Measurements from ENCODE around the gene RBMS1. TPM values are rescaled to one million over a fixed set of nuclear protein-coding genes. Genes with fewer than 3 reads are reported as not detected.
"Not testable (repeated sequence)": the region's sequence is repeated elsewhere in the genome, so short reads cannot be mapped to it uniquely, and the experiment has no call there.

RBMS1 gene
- polyA plus RNA-seq, 3 donors: 129 to 146 (median 130) TPM

- no peak for DNase-seq (ENCODE audit: low read depth in 3 of 3, low spot score in 2 of 3)
Observed at GRCh38 chr2:160505256-160505655, 11.6 kb upstream of the RBMS1 start.

DNA sequence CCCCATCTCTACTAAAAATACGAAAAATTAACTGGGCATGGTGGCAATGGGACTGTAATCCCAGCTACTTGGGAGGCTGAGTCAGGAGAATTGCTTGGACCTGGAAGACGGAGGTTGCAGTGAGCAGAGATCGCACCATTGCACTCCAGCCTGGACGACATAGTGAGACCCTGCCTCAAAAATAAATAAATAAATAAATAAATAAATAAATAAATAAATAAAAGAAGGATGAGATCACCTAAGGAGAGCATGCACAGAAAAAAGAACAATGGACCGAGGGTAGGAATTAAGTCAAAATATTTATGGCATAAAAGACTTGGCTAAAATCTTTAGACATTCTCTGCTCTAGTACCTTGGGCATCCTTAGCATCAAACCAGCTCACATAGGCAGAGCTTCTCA is 8.9 kb upstream of the RBMS1 start:
- DNase-seq (ENCODE audit: low read depth in 3 of 3, low spot score in 2 of 3): no peak

- no peak for DNase-seq (ENCODE audit: low read depth in 3 of 3, low spot score in 2 of 3)
Observed at GRCh38 chr2:160501370-160501769, 7.8 kb upstream of the RBMS1 start.

- no peak for DNase-seq (ENCODE audit: low read depth in 3 of 3, low spot score in 2 of 3)
Observed at GRCh38 chr2:160499865-160500264, 6.3 kb upstream of the RBMS1 start.

DNA sequence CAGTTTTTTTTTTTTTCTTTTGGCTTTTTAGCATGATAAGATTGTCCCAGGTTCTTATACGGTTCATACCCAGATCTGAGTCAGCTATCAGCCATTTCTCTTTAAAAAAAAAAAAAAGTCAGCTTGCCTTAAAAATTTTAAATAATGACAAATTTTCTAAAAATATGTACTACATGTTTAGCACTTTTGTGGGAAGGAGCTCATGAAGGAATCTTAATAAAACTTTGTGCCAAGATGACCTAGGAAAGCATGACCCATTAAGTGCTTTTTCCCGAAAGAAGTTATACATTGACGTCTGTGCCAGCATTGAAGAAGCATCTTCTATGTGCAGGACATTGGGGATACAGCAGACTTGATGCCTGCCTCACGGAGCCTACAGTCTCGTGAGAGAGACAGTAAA is 4.5 kb upstream of the RBMS1 start:
- DNase-seq (ENCODE audit: low read depth in 3 of 3, low spot score in 2 of 3): no peak

DNA sequence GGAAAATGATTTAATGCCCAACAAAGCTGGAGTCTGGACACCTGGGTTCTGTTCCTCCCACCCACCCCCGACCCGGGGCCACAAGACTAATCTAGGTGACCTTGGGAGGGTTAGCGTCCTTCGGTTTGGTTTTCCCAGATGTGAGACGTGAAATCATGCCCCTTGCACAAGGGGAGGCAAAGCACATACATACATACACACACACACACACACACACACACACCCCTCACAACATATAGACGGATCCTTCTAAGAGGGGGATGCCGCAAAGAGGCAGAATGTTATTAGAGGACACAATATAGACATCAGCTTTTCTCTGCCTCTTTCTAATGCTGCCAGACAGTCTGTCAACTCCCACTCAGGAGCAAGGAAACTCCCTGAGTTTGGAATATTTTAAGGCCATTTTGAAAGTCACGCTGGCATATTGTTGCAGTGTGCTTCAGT is 616 bp upstream of the RBMS1 start:
- peak in 1 of 3 donors; percentile 34 for DNase-seq (ENCODE audit: low read depth in 3 of 3, low spot score in 2 of 3)

DNA sequence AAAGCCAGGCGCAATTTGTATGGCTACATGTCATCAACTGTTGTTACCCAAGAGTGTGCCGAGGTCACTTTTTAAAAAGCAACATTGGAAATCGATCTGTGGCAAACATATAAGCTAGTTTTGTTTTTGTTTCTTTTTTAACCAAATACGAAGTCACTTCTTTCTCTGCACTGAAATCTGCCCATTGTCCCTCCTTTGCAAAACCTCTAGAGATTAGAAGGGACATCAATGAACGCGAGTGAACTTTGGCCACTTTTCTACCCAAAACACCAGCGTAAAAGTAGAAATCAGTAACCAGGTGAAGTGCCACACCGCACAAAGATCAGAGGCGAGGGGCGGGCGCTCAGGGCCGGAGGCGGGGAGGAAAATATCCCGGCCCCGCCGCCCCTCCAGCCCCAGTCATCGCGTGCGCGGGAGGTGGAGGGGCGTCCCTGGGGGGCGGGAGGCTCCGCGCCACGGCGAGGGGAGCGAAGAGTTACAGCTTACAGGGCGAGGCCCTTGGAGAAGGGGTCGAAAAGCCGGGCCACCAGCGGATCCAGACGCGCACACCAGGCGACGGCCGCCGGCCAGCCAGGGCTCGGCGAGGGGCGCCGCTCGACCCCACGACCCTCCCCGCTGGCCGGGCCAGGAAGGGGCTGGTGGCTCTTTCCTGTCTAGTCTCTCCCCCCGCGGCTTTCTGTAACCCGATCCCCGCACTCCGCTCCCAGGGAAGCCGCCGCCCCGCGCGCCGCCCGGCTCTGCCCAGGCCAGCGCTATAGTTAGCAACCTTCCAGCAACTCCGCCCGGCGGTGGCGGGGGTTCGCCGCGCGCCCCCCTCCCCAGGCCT is 993 bp downstream of the RBMS1 start:
- peak in 2 of 3 donors; percentile 70 to 73 for DNase-seq (ENCODE audit: low read depth in 3 of 3, low spot score in 2 of 3)

DNA sequence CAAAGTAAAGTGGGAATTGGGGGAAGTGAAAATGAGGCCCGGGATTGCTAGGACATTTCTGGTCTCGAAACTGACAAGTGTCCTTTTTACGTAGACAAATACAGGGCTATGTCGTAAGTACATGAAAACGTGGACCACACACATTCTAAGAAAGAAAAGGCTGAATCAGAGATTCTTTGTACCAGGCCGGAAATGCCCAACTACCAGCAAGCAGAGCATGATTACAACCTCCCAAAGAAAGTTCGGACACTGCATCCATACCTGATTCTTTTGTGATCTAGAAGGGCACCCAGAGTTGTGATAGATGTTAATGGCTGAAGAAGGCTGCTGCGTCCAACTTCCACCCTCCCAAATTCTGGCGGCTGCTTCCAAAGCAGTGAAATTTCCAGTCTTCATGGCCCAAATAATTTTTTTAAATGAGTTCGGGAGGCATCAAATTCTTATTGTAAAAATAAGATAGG is 1.7 kb downstream of the RBMS1 start:
- DNase-seq (ENCODE audit: low read depth in 3 of 3, low spot score in 2 of 3): peak in 1 of 3 donors; percentile 21

DNA sequence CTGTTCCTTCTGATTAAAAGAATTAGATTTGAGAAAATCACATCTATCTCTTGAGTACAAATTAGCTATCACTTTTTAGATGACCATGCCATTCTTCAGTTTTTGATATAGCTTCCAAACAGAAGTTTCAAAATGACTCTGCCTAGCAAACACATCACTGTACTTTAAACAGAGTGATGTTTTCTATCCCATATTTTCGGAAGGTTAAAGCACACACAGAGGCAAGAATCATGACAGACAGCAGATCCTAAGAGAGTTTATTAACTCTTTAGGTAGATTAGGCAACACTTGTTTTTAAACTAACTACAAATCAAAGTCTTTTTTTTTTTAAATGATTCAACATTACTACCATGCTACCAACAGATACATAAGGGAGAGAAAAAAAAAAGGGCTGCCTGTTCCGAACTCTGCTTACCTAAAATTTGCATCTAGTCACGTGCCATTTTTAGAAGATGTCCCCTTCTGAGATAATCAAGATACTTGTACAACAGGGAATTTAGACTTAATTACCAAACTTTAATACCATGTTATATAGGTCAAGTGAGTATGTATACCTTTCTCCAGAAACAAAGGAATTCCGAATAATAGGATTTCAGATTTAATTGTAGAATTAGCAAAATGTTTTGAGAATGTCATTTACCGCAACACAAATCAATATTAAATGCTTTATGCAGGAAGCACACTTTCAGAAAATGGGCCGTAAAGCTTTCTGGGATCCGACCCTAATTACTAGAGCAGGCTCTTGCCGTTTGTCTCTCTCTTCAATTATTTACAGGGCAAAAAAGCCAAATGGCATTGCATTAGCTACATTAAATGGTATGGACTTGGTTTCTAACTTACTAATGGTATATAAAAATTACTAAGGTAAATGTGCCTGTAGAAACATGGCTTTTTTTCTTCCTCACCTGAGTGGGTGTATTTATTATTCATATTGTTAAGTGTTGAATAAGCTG is 2.6 kb downstream of the RBMS1 start:
- DNase-seq (ENCODE audit: low read depth in 3 of 3, low spot score in 2 of 3): no peak

DNA sequence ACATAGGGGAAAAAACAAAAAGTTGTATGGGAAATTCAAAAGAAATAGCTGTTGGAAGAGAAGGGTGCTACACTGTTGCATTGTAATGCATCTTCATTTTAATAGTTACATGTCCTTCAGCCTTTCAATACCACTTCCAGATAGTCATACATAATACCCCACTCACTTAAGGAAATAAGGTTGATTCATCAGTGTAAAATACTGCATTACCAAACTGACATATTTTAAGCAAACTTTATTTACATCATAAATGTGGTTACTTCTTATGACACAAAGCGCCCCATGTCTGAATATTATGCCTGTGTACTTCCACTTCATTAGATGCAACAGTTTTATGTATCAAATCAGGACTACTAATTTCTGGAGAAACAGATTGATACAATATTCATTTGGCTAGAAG is 4.5 kb downstream of the RBMS1 start:
- no peak for DNase-seq (ENCODE audit: low read depth in 3 of 3, low spot score in 2 of 3)

DNA sequence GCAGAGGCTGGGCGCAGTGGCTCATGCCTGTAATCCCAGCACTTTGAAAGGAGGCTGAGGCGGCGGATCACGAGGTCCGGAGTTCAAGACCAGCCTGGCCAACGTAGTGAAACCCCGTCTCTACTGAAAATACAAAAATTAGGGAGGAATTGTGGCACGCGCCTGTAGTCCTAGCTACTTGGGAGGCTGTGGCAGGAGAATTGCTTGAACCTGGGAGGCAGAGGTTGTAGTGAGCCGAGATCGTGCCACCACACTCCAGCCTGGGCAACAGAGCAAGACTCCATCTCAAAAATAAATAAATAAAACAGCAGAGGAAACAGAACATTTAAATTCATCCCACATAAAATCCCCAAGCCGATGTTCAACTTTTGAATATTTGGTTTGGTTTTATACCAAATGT is 5.3 kb downstream of the RBMS1 start:
- DNase-seq (ENCODE audit: low read depth in 3 of 3, low spot score in 2 of 3): not testable (repeated sequence)

GRCh38 chr2:160486341-160486740 is 7.3 kb downstream of the RBMS1 start:
- no peak for DNase-seq (ENCODE audit: low read depth in 3 of 3, low spot score in 2 of 3)

DNA sequence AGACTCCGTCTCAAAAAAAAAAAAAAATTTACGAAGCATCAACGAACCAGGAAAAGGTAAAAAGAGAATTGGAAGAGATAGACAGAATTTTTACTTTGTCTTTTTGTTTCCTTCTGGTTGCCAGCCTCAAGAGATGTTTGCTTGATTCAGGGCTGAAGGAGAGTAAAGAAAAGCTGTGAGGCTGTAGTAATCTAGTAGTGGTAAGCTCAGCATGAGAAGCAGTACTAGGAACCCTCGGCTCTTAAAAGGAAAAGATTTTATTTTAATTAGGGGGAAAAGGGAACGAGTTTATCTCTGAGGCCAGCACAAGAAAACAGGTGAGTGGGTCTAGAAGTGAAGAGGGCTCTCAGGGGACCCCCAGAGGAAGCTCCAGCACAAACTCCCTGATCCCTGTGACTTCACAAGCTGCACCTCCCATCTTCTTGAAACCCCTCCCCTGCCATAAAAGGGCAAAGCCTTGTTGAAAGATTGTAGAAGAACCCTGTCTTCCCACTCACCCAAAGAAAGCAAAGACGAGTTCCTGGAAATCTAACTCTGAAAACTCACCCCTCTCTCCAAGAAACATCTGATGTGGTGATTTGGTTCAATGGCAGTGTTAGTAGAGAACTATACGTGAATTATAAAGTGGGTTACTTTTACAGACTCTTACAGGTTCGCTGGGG is 8.6 kb downstream of the RBMS1 start:
- no peak for DNase-seq (ENCODE audit: low read depth in 3 of 3, low spot score in 2 of 3)

- no peak for DNase-seq (ENCODE audit: low read depth in 3 of 3, low spot score in 2 of 3)
Observed at GRCh38 chr2:160482673-160483072, 10.9 kb downstream of the RBMS1 start.

GRCh38 chr2:160479269-160479668 is 14.3 kb downstream of the RBMS1 start:
- DNase-seq (ENCODE audit: low read depth in 3 of 3, low spot score in 2 of 3): no peak

DNA sequence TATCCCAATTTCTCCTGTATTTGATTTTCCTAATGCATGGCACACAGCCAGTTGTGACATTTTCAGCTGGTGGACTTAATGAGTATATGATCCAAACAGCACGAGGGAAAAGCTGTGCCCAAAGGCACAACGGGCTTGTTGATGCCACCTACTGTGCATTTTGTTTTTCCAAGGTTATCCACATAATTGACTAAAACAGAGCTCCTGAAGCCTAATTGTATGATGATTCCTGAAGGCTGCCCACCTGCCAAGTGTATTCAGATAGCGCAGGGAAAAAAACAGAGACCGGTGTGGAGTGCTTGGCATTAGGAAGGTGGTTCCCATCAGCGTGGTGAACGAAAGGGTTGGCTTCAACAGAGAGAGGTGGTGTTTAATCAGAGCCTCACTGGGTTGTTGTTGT is 14.9 kb downstream of the RBMS1 start:
- no peak for DNase-seq (ENCODE audit: low read depth in 3 of 3, low spot score in 2 of 3)

- DNase-seq (ENCODE audit: low read depth in 3 of 3, low spot score in 2 of 3): no peak
Observed at GRCh38 chr2:160477032-160477431, 16.6 kb downstream of the RBMS1 start.

GRCh38 chr2:160474891-160475787 is 18.5 kb downstream of the RBMS1 start:
- DNase-seq (ENCODE audit: low read depth in 3 of 3, low spot score in 2 of 3): no peak

- DNase-seq (ENCODE audit: low read depth in 3 of 3, low spot score in 2 of 3): no peak
Observed at GRCh38 chr2:160474319-160474645, 19.3 kb downstream of the RBMS1 start.
